AG09309 (cell line): ENCODE data around the gene AKAP5.

Experiments
- DNase-seq: peaks from one replicate; pipeline ENCODE4 v3.0.0-alpha.2; 2010; ENCODE audit warnings: low read depth
- H3K4me3 ChIP-seq: 2 replicates; pipeline ENCODE4 v1.5.1; 2011; ENCODE audit warnings: mild to moderate bottlenecking, low read depth, low read length, moderate library complexity; ENCODE audit not compliant: control insufficient read depth
- CTCF ChIP-seq: IDR thresholded peaks from 2 replicates; pipeline ENCODE4 v1.5.1; 2011; ENCODE audit warnings: mild to moderate bottlenecking, low read depth, low read length, inconsistent platforms; ENCODE audit not compliant: insufficient read depth, control insufficient read depth; ENCODE audit errors: missing control alignments

Gene AKAP5

GRCh38 chr14:64440494-64440893 lies 24.8 kb upstream of the AKAP5 start:
- no peak overlapping the region for H3K4me3 ChIP-seq
- peak; percentile 17 for DNase-seq
- TF ChIP-seq CTCF = no peak

- no peak overlapping the region for H3K4me3 ChIP-seq
- DNase-seq = no peak
- TF ChIP-seq CTCF = no peak
Measured at GRCh38 chr14:64442300-64442988, 22.9 kb upstream of the AKAP5 start.

GRCh38 chr14:64444140-64444539 lies 21.2 kb upstream of the AKAP5 start:
- no peak for TF ChIP-seq CTCF
- no peak for DNase-seq
- no peak overlapping the region for H3K4me3 ChIP-seq

GRCh38 chr14:64444984-64445845 lies 20.1 kb upstream of the AKAP5 start:
- TF ChIP-seq CTCF = no peak
- DNase-seq = peak; percentile 41
- no peak overlapping the region for H3K4me3 ChIP-seq

- no peak for DNase-seq
- no peak for TF ChIP-seq CTCF
- no peak overlapping the region for H3K4me3 ChIP-seq
Measured at GRCh38 chr14:64447876-64448670, 17.2 kb upstream of the AKAP5 start.

- H3K4me3 ChIP-seq = no peak overlapping the region
- no peak for DNase-seq
Measured at GRCh38 chr14:64450255-64450654, 15.0 kb upstream of the AKAP5 start.

More at GRCh38 chr14:64450255-64450654, 15.0 kb upstream of the AKAP5 start:
- TF ChIP-seq CTCF = no peak
